Measurements from ENCODE around the gene GSKIP.

DNA sequence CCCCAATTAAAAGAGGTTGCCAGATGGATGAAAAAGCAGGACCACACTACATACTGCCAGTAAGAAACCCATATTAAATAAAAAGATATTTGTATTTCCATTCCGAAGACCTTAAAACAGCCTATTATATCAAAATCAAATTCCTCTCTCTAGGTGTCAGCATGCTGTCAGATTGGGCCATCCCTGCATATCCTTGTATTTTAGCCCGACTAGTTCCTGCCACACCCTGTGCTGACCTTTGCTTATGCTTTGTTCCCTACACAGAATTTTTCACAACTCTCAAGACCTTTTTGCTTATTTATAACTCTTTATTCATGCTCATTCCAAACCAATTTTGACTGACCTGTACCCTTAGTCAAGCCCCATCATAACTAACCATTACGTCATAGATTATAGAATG is 12.8 kb downstream of the GSKIP start:
- no peak for TF ChIP-seq POLR2A (IDR thresholded peaks at IDR 0.05)
- TF ChIP-seq, protein P1, sequence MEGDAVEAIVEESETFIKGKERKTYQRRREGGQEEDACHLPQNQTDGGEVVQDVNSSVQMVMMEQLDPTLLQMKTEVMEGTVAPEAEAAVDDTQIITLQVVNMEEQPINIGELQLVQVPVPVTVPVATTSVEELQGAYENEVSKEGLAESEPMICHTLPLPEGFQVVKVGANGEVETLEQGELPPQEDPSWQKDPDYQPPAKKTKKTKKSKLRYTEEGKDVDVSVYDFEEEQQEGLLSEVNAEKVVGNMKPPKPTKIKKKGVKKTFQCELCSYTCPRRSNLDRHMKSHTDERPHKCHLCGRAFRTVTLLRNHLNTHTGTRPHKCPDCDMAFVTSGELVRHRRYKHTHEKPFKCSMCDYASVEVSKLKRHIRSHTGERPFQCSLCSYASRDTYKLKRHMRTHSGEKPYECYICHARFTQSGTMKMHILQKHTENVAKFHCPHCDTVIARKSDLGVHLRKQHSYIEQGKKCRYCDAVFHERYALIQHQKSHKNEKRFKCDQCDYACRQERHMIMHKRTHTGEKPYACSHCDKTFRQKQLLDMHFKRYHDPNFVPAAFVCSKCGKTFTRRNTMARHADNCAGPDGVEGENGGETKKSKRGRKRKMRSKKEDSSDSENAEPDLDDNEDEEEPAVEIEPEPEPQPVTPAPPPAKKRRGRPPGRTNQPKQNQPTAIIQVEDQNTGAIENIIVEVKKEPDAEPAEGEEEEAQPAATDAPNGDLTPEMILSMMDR (IDR thresholded peaks at IDR 0.05), result no peak
- TF ChIP-seq POLR2AphosphoS5 (IDR thresholded peaks at IDR 0.05), result no peak
- TF ChIP-seq EP300 (IDR thresholded peaks at IDR 0.05), result no peak

All from sigmoid colon (tissue), 4 donors.